HG02623 (cell line): ENCODE measurements around the gene BRIP1.

ENCODE experiments used
- ATAC-seq: cut with Tn5 transposase; IDR thresholded peaks from one replicate; pipeline ENCODE4 v1.9.1; 2021; ENCODE audit warnings: moderate library complexity; ENCODE audit not compliant: unreplicated experiment

Gene BRIP1

DNA sequence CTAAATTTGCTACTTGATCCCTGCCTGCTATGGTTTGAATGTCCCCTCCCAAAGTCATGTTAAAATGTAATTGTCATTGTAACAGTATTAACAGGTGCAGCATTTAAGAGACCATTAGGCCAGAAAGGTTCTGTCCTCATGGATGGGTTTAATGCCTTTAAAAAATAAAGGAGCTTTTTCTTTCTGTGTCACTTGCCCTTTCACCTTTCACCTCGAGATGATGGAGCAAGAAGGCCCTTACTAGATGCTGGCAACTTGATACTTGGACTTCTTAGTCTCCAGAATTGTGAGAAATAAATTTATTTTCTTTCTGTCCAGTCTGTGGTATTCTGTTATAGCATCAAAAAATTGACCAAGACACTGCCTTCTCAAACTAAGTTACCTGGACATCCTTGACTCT is 98.5 kb downstream of the BRIP1 start:
- no peak for ATAC-seq

DNA sequence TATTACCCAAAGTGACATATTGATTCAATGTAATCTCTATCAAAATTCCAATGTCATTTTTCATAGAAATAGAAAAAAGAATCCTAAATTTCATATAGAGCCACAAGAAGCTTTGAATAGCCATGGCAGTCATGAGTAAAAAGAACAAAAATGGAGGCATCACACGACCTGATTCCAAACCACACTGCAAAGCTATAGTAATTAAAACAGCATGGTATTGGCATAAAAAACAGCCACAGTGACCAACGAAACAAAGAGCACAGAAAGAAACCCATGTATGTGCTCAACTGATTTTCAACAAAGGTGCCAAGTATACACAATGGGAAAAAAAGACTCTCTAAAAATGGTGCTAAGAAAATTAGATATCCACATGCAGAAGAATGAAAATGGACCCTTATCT is 101.5 kb downstream of the BRIP1 start:
- ATAC-seq = no peak

DNA sequence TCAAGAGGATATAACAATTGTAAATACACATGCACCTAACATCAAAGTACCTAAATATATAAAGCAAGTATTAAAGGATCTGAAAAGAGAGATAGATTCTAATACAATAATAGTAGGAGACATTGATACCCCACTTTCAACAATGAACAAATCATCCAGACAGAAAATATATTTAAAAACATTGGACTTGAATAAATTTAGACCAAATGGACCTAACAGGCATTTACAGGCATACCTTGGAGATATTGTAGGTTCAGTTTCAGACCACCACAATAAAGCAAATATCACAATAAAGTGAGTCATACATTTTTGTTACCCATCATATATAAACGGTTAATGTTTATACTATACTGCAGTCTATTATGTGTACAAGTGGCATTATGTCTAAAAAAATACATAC is 104.0 kb downstream of the BRIP1 start:
- no peak for ATAC-seq

DNA sequence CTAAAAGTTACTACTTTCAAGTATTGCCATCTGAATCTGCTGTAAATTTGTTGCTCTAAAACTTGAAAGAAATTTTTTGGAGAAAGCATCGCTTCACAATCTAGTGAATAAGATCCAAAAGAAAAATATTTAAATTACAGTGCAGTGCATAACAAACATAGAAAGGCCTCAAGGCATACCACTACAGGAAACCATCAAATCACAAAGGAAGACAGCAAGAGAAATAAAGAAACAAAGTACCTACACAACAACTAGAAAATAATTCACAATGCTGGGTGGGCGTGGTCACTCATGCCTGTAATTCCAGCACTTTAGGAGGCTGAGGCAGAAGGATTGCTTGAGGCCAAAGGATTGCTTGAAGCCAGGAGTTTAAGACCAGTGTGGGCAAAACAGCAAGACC is 104.9 kb downstream of the BRIP1 start:
- ATAC-seq = no peak

DNA sequence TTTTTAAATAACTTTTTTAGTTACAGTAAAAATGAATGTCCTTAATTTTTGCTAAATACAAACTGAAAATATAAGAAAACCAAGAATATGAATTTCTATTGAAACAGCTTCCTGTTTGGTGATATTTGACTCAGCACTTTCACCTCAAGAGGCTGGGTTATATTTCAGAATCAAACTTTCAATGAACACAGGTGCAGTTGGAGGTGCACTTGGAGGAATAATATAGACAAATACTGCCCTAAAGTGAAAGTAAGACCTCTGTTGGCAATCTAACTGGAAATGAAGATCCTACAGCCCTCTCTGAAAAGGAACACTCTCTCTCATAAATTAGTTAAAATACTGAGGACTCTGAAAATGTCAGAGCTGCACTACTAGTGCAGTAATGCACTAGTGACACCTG is 106.2 kb downstream of the BRIP1 start:
- ATAC-seq = peak; percentile 70

DNA sequence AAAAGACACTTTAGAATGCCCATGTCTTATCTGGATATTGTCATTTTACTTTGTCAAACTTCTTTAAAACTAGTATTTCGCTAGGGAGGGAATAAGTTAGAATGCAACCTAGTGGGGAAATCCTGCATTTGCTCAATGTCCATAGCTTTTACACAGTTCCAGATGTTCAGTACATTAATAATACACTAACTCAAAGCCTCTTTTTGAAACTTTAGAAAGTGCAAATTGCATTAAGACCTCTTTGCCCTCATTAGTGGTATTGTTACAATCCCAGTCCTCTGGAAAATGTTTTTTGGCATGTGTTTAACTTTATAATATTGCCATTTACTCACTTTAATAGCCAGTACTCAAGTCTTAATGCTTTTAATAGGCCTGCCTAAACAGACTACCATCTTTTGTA is 106.8 kb downstream of the BRIP1 start:
- ATAC-seq = no peak

DNA sequence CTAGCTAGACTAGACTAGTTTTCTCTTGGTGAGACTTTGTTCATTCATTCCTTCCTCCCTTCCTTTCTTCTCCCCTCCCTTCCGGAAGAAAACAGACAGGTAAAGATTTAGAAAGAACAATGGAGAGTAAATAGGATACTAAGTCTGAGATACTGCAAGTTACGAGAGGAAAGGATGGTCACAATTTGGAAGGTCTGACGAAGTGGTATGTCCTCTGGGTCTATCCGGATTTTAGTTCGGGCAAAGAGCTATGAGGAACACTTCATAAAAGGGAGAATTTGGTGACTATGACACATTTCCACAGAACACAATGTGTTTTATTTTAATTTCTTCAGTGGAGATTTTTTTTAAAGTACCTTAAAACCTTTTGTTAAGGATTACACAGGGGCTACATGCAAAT is 107.7 kb downstream of the BRIP1 start:
- ATAC-seq = no peak

DNA sequence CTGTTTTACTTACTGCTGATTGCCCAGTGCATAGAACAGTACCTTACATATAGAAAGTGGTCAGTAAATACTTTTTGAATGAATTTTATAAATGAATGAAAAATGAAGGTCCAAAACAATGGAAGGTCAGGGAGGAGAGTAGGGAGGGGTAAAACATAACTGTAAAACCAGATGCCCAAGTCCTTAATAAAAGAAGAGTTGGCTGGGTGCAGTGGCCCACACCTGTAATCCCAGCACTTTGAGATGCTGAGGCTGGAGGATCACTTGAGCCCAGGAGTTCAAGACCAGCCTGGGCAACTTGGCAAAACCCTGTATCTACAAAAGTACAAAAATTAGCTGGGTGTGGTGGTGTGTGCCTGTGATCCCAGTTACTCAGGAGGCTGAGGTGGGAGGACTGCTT is 108.2 kb downstream of the BRIP1 start:
- ATAC-seq = no peak

DNA sequence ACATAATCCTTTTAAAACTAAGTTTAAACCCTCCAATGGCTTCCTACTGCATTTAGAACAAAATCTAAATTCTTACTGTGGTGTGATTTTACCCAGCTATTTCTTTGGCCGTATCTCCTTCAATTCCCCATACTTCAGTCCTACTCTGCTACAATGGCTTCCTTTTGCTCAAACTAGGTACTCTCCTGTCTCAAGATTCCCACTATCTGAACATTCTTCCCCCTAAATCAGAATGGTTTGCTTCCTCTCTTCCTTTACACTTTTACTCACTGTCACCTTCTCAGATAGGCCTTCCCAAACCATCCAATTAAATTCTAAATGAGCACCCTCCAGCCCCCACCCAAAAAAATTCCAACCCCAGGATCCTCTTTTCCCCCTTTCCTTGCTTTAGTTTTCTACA is 109.2 kb downstream of the BRIP1 start:
- no peak for ATAC-seq

DNA sequence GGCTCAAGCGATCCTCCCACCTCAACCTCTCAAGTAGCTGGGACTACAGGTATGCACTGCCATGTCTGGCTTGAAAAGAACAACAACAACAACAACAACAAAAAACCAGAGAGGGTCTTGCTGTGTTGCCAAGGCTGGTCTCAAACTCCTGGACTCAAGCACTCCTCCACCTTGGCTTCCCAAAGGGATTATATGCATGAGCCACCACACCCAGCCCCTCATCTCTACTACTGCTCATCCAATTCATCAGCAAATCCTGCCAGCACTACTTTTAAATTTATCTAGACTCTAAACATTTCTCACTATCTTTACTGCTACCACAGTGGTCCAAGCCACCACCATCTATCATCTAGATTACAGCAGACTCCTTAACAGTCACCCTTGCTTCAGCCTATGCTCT is 109.6 kb downstream of the BRIP1 start:
- ATAC-seq = no peak

DNA sequence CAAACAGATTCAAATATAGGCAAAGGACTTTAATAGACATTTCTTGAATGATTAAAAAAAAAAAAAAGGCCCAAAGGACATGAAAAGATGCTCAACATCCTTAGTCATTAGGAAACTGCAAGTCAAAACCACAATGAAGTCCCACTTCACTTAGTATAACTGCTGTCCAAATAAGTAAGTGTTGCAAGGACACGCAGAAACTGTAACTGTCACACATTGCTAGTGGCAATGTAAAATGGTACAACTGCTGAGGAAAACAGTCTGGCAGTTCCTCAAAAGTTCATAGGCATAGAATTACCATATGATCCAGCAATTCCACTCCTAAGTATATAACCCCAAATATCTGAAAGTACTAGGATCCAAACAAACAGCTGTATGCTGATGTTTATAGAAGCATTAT is 112.7 kb downstream of the BRIP1 start:
- peak; percentile 80 for ATAC-seq

DNA sequence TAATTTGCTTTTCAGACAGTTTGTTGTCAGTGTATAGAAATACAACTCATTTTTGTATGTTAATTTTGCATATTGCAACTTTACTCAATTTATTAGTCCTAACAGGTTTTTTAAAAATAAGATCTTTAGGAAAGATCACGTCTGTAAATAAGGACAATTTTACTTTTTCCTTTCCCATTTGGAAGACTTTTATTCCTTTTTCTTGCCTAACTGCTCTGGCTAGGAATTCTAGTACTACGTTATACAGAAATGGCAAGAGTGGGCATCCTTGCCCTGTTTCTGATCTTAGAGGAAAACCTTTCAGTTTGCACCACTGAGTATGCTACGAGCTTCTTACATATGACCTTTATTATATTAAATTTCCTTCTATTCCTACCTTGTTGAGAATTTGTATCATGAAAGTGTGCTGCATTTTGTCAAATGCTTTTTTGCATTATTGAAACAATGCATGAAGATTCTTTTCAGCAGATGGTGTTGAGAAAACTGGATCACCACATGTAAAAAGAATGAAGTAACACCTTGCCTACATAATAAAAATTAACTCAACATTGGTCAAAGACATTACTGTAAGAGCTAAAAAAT is 113.4 kb downstream of the BRIP1 start:
- ATAC-seq = no peak

DNA sequence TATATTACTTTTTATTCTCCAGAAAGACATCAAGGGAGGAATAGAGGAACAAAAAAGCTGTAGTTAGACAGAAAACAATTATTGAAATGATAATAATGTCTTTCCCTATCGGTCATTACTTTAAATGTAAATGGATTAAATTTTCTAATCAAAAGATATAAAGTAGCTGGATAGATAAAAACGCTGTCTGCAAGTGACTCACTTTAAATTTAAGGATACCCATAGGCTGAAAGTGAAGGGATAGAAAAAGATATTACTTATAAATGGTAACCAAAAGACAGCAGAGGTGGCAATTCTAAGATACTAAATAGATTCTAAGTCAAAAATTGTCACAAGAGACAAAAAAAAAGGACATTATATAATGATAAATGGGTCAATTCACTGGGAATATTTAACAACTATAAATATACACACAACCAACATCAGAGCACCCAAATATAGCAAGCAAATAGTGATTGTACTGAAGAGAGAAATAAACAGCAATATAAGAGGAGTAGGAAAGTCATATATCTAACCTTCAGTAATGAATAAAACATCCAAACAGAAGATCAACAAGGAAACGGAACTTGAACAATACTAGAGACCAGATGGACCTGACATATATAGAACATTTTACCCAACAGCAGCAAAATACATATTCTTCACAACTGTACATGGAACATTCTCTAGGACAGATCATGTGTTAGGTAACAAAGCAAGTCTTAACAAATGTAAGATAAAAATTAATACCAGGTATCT is 116.9 kb downstream of the BRIP1 start:
- ATAC-seq = no peak

DNA sequence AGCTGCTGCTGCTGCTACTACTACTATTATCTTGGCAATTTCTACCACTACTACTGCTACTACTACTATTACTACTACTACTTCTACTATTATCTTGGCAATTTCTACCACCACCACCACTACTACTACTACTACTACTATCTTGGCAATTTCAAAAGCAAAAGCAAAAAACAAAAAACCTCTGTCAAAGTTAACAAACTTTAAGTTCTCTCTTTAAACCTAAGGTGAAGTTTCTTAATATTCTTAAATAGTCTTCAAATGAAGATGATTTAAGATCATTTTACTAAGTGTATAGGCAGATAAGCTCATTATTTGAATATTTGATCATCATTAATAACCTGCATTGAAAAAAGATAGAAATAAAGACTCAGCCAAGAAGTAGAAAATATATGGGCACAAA is 118.5 kb downstream of the BRIP1 start:
- ATAC-seq = no peak

DNA sequence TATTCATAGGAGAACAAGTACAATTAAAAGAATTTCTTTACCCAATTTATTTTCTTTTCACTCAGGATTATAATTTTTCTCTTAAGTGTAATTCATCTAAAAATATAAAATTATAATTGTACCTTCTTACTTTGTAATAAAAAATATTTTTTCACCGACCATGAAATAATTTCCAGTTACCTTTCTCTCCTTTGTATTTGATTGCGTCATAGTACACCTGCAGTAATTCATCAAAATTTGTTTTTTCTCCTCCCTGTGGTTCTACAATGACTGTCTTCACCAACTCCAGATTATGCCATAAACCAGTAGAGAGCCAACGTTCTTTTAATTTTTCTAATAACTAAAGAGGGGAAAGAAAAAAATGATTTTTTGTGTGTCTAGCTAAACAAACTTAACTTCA is 119.1 kb downstream of the BRIP1 start:
- ATAC-seq = no peak

DNA sequence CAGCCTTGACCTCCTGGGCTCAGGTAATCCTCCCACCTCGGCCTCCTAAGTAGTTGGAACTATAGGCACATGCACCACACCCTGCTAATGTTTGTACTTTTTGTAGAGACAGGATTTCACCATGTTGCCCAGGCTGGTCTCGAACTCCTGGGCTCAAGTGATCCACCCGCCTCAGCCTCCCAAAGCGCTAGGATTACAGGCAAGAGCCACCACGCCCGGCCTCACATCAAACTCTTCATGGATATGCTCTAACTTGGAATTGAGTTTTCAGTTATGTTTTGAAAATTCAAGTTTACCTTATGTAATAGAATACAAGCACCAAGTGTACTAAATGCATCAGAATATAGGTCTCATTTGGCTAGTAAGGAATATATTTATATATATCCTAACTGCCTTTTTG is 119.6 kb downstream of the BRIP1 start:
- no peak for ATAC-seq

DNA sequence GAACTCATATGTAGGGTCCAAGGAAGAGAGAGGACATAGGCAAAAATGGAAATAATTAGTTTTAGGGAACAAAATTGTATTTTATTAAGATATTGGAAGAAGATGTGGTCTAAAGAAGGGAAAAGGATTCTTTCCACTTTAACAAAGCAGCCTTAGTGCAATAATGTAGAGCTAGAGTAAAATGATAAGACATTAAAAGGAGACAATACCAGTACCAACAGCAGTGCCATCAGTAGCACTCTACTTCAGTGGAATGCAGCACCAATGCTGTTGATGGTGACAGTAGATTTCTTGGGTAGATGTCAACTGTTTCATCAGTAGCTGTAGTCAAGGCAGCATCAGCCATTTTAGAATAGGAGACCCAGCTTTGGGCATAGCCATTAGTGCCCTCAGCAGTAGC is 124.3 kb downstream of the BRIP1 start:
- no peak for ATAC-seq

DNA sequence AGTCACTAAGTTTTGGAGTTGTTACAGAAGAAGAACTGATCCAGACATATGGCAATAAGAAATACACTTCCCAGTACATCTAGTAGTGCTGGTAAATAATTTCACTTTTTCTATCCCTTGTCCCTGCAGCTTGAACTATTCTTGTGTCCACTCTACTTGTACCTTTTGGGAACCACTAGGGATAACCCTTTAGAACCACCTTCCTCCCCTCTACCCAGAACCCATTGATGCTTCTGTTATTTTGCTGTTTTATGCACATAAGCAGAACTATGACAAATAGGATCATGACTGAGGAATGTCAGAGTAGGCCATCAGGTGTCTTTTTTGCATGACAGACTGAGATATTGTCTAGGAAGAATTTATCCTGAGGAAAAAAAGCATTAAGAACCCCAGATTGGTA is 125.1 kb downstream of the BRIP1 start:
- ATAC-seq = no peak

DNA sequence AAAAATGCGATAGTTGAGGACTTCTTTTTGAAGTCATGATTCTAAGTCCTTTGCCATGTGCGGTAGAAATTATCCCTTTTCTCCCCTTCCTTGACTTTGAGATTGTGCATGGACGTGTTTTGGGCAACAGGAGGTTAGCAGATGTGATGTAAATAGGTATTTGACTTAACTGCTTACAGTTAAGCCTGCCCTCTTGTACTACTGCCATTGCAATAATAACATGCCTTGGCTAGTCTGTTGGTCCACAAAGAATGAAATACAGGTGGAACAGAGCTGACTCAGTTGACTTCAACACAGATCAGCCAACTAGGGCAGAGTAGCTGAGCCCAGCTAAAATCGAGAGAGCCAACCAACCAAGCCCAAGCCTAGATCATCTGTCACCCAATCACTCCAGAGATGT is 125.5 kb downstream of the BRIP1 start:
- no peak for ATAC-seq

DNA sequence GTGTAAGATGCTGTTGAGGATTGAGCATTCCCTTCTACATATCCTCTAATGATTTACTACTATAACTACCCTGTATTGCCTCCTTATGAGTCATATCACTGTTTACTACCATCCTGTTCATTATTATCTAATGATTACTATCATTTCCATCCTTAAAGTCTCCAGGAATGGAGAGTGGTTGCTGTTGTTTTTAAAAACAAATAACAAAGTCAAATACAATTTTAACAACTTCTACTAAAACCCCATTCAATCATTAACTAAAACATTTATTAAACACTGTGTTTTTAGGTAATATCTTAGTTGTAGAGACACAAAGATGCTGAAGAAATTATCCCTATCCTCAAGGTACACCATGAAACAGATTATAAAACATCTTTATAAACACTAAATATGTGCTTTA is 126.9 kb downstream of the BRIP1 start:
- no peak for ATAC-seq

DNA sequence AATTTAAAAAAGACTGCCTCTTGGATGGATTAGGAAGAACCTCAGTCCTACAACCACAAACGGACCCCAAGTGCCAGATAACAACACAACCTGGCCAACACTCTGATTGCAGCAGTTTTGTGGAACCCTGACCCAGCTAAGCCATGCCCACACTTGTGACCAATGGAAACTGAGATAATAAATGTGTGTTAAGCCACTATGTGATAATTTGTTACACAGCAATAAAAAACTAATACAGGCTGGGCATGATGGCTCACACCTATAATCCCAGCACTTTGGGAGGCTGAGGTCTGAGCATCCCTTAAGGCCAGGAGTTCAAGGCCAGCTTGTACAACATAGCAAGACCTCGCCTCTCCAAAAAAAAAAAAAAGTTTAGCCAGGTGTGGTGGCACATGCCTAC is 127.5 kb downstream of the BRIP1 start:
- no peak for ATAC-seq

DNA sequence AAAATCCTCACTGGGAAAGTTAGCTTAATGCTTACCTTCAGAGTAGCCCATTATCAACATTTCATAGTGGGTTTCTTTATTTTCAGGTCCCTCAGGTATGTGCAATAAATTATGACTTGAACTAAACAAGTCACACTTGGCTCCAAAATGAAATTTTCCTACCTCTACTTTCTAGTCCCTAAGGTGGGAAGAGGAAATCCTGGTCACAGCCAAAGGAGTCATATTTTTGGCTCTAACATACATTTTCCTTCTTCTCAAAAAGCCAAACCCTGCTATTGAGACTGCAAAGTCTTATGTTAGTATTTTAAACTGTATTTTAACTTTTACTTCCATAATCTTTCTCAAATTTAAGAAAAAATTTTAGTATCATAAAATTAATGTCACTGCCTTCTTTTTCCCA is 128.9 kb downstream of the BRIP1 start:
- ATAC-seq = no peak

DNA sequence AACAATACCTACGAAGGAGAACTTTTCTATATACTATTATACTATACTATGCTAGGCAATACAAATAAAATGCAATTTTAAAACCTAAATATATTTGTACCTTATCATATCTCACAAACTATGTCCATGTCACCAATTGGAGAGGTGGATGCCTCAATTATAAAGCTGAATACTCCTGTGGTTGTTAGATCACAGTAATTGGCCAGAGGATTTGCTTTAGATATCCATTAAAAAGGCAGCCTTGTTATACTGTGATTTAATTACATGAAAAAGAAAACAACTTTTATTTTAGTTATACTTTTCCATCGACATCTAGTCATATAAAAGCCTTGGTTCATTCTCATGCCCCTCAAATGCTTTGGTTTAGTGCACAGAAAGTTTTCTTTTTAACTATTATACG is 129.3 kb downstream of the BRIP1 start:
- ATAC-seq = no peak
